Hepatocyte (in vitro differentiated cells): Measurements from ENCODE around the gene MRPL19. TPM values are rescaled to one million over a fixed set of nuclear protein-coding genes. Genes with fewer than 3 reads are reported as not detected.

Experiments used
- DNase-seq: peaks from one replicate; pipeline ENCODE4 v3.0.0-alpha.2; 2016; ENCODE audit warnings: low spot score
- H2AFZ ChIP-seq: fragments of 200-600 bp; sonication (generic); 2 replicates; pipeline ENCODE4 v1.6.0; 2016; ENCODE audit warnings: antibody characterized with exemption, mild to moderate bottlenecking
- H3K27ac ChIP-seq: fragments of 200-600 bp; sonication (generic); 2 replicates; pipeline ENCODE4 v1.5.1; 2016; ENCODE audit warnings: mild to moderate bottlenecking
- H3K27me3 ChIP-seq: fragments of 200-600 bp; sonication (generic); 2 replicates; pipeline ENCODE4 v1.6.1; 2016
- H3K36me3 ChIP-seq: fragments of 200-600 bp; sonication (generic); replicated peaks from 2 replicates; pipeline ENCODE4 v1.5.1; 2016; ENCODE audit warnings: low read depth; ENCODE audit not compliant: insufficient read depth
- H3K4me1 ChIP-seq: fragments of 200-600 bp; sonication (generic); 2 replicates; pipeline ENCODE4 v1.5.1; 2016; ENCODE audit warnings: mild to moderate bottlenecking, moderate library complexity; ENCODE audit not compliant: insufficient read depth
- H3K4me2 ChIP-seq: fragments of 200-600 bp; sonication (generic); 2 replicates; pipeline ENCODE4 v1.6.0; 2016
- H3K4me3 ChIP-seq: fragments of 200-600 bp; sonication (generic); 2 replicates; pipeline ENCODE4 v1.5.1; 2016; ENCODE audit warnings: mild to moderate bottlenecking
- H3K79me2 ChIP-seq: fragments of 200-600 bp; sonication (generic); 2 replicates; pipeline ENCODE4 v1.6.0; 2017; ENCODE audit warnings: mild to moderate bottlenecking
- H3K9me2 ChIP-seq: fragments of 200-600 bp; sonication (generic); replicated peaks from 2 replicates; pipeline ENCODE4 v1.6.0; 2017; ENCODE audit warnings: mild to moderate bottlenecking; ENCODE audit not compliant: insufficient read depth
- H3K9me3 ChIP-seq: fragments of 200-600 bp; sonication (generic); 2 replicates; pipeline ENCODE4 v1.5.1; 2016; ENCODE audit warnings: low read depth, mild to moderate bottlenecking
- H4K20me1 ChIP-seq: fragments of 200-600 bp; sonication (generic); 2 replicates; pipeline ENCODE4 v1.6.0; 2016; ENCODE audit warnings: mild to moderate bottlenecking; ENCODE audit not compliant: insufficient read depth, poor library complexity, severe bottlenecking
- EZH2 ChIP-seq: fragments of 200-600 bp; sonication (generic); IDR thresholded peaks from 2 replicates; pipeline ENCODE4 v1.6.1; 2016; ENCODE audit warnings: antibody characterized with exemption, mild to moderate bottlenecking, borderline replicate concordance
- EZH2phosphoT487 ChIP-seq: fragments of 200-600 bp; sonication (generic); IDR thresholded peaks from one replicate; pipeline ENCODE4 v1.6.1; 2018; ENCODE audit warnings: antibody characterized with exemption, mild to moderate bottlenecking, low read depth, moderate library complexity; ENCODE audit not compliant: unreplicated experiment, severe bottlenecking
- WGBS: methylation state at CpG from one replicate; pipeline ENCODE4 v1.1.6; 2016; ENCODE audit warnings: low lambda C conversion rate; ENCODE audit errors: missing lambda C conversion rate; 5-methylcytosine and 5-hydroxymethylcytosine counted together
- polyA plus RNA-seq: library from polyadenylated mRNA; unstranded; fragments of >200 nt; fragmentation: Nextera tagmentation; extraction: Ambion mirVana; gene quantifications from 2 replicates; pipeline ENCODE4 v1.2.1, GENCODE V29; 2016
- total RNA-seq: library from RNA; depleted of rRNA; stranded (reverse); fragments of >200 nt; gene quantifications from 2 replicates; pipeline ENCODE4 v1.2.3, GENCODE V29; 2014
- TF ChIP-seq, protein P1 (sequence below): fragments of 200-600 bp; sonication (generic); IDR thresholded peaks from 2 replicates; pipeline ENCODE4 v1.5.1; 2016; ENCODE audit warnings: antibody characterized with exemption, mild to moderate bottlenecking; ENCODE audit not compliant: poor library complexity

The MRPL19 gene
- total and polyA plus RNA-seq, 2 experiments from 2014 or later: 47.9 to 68.7 TPM

DNA sequence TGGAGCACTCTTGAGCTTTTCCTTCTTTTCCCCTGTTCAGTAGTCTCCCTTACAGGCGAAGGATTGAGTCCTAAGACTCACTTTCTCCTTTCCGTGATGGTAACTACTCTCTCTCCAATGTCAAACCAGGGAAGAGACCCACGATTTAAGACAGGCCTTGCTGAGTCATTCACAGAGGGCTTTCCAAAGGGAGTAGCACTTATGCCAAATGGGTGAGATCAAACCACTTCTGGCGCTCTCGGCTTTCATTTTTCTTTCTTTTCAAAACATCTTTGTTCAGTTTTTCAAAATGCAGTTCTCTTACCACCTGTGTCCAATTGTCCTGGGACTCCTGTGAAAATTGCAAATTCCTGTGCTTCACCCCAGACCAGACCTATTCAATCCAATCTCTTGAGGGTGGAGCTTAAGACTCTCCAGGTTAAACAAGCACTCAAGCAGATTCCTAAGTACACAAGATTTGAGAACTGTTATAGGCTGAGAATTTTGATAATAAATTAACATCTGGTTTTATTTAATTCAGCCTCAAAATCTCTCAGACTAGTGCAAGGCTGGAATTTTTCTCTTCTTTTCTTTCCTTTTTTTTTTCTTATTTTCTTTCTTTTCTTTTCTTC is 14.4 kb upstream of the MRPL19 start:
- Histone ChIP-seq H3K9me3 (no peaks in the 10 kb centered on the region), H3K9me2 (no peaks in the 10 kb centered on the region), H3K27ac (no peak overlapping the region), H3K4me2 (no peak overlapping the region), H3K36me3 (no peaks in the 10 kb centered on the region), H2AFZ (no peak overlapping the region), H3K27me3 (no peaks in the 10 kb centered on the region), H4K20me1 (no peaks in the 10 kb centered on the region), H3K4me3 (no peak overlapping the region), H3K4me1 (no peaks in the 10 kb centered on the region), H3K79me2 (no peaks in the 10 kb centered on the region)
- TF ChIP-seq EZH2: no peak
- TF ChIP-seq, protein P1, sequence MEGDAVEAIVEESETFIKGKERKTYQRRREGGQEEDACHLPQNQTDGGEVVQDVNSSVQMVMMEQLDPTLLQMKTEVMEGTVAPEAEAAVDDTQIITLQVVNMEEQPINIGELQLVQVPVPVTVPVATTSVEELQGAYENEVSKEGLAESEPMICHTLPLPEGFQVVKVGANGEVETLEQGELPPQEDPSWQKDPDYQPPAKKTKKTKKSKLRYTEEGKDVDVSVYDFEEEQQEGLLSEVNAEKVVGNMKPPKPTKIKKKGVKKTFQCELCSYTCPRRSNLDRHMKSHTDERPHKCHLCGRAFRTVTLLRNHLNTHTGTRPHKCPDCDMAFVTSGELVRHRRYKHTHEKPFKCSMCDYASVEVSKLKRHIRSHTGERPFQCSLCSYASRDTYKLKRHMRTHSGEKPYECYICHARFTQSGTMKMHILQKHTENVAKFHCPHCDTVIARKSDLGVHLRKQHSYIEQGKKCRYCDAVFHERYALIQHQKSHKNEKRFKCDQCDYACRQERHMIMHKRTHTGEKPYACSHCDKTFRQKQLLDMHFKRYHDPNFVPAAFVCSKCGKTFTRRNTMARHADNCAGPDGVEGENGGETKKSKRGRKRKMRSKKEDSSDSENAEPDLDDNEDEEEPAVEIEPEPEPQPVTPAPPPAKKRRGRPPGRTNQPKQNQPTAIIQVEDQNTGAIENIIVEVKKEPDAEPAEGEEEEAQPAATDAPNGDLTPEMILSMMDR: no peak
- TF ChIP-seq EZH2phosphoT487: no peak
- DNase-seq: no peak
- WGBS: 65% methylated on average over 5 of the region's 5 CpGs

DNA sequence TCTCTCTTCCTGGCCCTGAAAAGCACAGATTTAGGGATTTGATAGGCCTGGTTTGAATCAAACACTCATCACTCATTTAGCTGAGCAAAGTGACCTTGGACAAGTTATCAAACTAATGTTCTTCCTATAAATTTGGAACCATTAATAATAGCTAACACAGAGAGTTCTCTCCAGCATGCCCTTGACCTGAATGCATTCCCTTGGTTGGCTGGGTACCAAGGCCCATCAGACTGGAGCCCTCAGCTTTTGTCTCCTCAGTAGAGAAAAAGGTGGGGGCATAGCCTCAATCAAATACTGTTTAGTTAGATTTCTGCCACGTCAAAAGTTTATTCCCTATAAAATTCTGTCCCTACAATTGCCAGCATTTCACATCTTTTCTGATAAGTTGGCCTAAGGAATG is 13.8 kb upstream of the MRPL19 start:
- TF ChIP-seq EZH2 (no peak), EZH2phosphoT487 (no peak)
- TF ChIP-seq, protein P1: no peak
- Histone ChIP-seq H3K27ac (no peak overlapping the region), H3K4me1 (no peaks in the 10 kb centered on the region), H2AFZ (no peak overlapping the region), H3K9me2 (no peaks in the 10 kb centered on the region), H3K4me2 (no peak overlapping the region), H3K27me3 (no peaks in the 10 kb centered on the region), H3K9me3 (no peaks in the 10 kb centered on the region), H4K20me1 (no peaks in the 10 kb centered on the region), H3K79me2 (no peaks in the 10 kb centered on the region), H3K4me3 (no peak overlapping the region), H3K36me3 (no peaks in the 10 kb centered on the region)
- WGBS: 89% methylated on average over 1 of the region's 1 CpG
- no peak for DNase-seq

DNA sequence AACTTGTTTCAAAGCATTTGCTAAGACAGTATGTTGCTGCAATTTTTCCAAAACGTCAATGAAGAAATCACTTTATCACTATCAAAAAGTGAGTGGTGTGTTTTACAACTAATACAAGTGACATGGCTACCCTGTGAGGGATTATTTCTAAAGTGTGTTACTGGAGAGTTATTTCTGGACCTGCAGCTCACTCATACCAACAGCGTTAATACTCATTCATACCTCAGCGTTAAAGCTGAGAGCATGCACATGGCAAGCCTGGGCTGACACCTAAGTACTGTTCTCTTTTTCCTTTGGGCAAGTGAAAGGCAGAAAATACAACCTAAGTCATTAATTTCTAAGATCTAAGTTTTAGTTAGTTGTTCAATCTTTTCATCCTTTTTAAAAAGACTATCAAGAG is 13.0 kb upstream of the MRPL19 start:
- Histone ChIP-seq H3K9me3 (no peaks in the 10 kb centered on the region), H3K36me3 (no peaks in the 10 kb centered on the region), H3K79me2 (no peaks in the 10 kb centered on the region), H4K20me1 (no peaks in the 10 kb centered on the region), H3K9me2 (no peaks in the 10 kb centered on the region), H3K4me2 (no peak overlapping the region), H3K27ac (no peak overlapping the region), H3K4me3 (no peak overlapping the region), H2AFZ (no peak overlapping the region), H3K27me3 (no peaks in the 10 kb centered on the region), H3K4me1 (no peaks in the 10 kb centered on the region)
- WGBS: 83% methylated on average over 3 of the region's 3 CpGs
- no peak for DNase-seq
- TF ChIP-seq, protein P1: no peak
- TF ChIP-seq EZH2 (no peak), EZH2phosphoT487 (no peak)

DNA sequence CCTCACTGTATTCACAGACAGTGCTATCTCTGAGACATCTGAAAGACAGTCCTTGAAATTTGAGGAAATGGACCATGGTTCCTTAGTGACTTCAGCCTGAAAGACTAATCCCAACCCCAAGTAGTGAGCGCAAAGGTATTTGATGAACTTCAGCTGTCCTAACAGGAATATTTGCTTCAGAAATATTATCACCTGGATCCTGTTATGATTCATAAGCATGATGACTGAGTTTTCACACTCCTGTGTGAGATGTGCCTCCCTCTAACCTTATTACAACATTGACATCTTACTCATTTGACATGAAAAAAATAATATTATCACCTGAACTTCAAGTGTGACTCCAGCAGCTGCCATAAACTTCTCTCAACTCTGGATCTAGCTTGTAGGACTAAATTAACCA is 11.6 kb upstream of the MRPL19 start:
- Histone ChIP-seq H3K79me2 (no peaks in the 10 kb centered on the region), H3K4me2 (no peak overlapping the region), H3K9me3 (no peaks in the 10 kb centered on the region), H3K4me1 (no peaks in the 10 kb centered on the region), H3K27ac (no peak overlapping the region), H3K4me3 (no peak overlapping the region), H3K9me2 (no peaks in the 10 kb centered on the region), H4K20me1 (no peaks in the 10 kb centered on the region), H3K36me3 (no peaks in the 10 kb centered on the region), H3K27me3 (no peaks in the 10 kb centered on the region), H2AFZ (no peak overlapping the region)
- no peak for DNase-seq
- TF ChIP-seq, protein P1: no peak
- no peak for TF ChIP-seq EZH2
- WGBS: 68% methylated on average over 1 of the region's 1 CpG
